Measurements from ENCODE around the gene ASIC3.

ASIC3 gene

DNA sequence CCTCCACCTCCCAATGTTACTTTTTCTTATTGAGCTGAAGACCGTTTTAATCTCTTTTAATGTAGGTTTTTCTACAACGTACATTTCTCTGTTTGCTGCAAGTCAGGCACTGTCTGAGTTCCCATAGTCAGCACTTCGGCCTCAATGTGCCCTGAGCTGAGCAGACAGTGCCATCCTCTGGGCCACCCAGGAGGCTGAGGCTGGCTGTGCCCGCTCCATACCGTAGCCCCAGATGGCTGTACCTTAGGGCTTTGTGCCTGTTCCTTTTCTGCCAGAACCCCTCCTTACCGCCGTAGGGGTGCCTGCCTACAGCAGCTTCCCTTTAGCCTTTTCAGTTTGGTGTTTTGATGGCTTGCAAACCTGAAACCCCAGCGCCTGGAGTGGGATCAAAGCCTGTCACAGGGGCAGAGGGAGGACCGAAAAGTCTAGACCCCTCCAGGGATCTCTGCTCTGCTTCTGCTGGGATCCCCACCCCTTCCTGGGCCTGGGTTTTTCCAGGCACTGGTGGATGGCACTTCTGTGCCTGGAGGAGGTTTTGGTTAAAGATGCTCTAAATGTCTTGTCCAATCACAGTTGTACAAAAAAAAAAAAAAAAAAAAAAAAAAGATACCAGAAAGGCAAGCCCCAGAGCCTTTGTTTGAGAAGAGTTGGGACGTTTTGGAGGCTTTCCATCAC lies 46.9 kb downstream of the ASIC3 start:
- TF ChIP-seq, protein P1, sequence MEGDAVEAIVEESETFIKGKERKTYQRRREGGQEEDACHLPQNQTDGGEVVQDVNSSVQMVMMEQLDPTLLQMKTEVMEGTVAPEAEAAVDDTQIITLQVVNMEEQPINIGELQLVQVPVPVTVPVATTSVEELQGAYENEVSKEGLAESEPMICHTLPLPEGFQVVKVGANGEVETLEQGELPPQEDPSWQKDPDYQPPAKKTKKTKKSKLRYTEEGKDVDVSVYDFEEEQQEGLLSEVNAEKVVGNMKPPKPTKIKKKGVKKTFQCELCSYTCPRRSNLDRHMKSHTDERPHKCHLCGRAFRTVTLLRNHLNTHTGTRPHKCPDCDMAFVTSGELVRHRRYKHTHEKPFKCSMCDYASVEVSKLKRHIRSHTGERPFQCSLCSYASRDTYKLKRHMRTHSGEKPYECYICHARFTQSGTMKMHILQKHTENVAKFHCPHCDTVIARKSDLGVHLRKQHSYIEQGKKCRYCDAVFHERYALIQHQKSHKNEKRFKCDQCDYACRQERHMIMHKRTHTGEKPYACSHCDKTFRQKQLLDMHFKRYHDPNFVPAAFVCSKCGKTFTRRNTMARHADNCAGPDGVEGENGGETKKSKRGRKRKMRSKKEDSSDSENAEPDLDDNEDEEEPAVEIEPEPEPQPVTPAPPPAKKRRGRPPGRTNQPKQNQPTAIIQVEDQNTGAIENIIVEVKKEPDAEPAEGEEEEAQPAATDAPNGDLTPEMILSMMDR (IDR thresholded peaks at IDR 0.05), result no peak
- DNase-seq (ENCODE audit: low spot score), result no peak
- H3K27ac ChIP-seq, result no peak overlapping the region
- no peak overlapping the region for H3K4me3 ChIP-seq

DNA sequence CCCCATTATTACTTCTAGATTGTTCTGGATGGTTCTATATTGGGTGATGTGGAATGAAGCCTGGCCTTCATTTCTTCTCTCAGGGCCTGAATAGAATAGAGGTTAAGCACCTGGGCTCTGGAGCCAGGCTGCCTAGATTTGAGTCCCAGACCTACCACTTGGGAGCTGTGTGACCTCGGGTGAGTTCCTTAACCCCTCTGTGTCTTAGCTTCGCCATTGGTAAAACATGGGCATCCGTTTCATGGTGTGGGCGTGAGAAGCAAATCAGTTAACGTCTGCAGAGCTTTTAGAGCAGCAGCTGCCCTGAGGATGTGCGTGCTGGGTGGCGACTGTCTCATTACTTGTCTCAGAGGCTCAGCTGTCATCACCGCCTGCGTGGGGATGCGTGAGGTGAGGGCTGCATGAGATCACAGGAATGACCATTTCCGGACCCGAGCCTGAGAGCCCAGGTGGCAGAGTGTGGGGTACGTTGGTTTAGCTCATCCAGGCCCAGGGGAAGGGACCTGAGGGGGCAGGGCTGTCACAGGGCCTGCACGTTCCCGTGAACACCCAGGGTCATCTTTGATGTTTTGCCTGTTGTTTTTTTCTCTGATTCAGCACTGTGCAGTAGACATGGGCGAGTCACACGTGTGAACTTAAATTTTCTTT lies 47.6 kb downstream of the ASIC3 start:
- H3K27ac ChIP-seq, result no peak overlapping the region
- TF ChIP-seq, protein P1 (IDR thresholded peaks at IDR 0.05), result no peak
- H3K4me3 ChIP-seq, result no peak overlapping the region
- no peak for DNase-seq (ENCODE audit: low spot score)

DNA sequence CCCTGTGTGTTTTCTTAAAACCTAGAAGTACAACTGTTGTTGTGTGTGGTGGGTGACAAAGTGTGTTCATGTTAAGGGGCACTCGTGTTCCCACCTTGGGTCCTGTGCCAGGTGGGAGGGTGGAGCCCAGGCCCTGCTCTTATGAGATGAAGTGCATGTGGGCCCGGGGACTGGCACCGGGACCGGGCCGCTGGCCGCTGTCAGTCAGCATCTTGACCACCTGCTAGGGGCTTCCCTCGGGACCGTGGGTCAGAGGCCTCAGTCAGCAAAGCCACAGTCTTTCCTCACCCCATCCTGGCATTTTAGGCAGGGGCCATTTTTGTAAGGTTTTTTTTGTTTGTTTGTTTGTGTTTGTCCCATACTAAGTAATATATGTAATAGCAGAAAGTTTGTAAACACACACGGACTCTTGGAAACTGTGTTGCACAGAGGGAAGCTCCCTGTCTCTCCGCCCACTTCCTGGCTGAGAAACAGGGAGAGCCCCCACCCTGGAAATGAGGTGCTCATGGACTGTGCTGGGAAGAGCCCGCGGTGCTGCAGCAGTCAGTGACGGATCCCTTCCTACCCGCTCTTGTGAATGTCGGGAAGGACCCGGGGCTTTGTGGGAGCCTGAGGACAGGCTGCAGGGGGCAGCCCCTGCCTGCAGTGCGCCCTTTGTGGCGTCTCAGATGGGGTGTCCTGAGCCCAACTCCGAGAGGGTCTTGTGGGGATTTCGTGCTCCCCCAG lies 51.3 kb downstream of the ASIC3 start:
- H3K27ac ChIP-seq, result no peak overlapping the region
- TF ChIP-seq, protein P1 (IDR thresholded peaks at IDR 0.05), result no peak

DNA sequence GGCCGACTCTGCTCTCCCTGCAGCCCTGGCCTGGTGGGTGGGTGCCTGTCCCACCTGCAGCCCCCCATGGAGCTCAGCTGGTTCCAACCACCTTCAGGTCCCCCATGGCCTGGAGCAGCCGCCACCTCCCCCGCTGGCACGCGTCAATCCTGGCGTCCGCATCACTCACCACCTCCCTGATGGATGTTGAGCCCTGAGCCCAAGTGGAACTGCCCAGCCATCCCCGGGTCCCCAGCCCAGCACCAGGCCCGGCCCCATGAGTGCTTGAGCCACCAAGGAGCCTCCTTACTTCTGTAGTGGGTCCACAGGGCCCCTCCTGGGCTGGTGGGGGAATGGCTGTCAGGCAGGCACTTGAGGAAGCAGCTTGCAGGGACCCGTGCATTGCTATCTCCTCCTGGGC lies 52.6 kb downstream of the ASIC3 start:
- no peak overlapping the region for H3K27ac ChIP-seq
- no peak for DNase-seq (ENCODE audit: low spot score)
- H3K4me3 ChIP-seq, result no peak overlapping the region
- TF ChIP-seq, protein P1 (IDR thresholded peaks at IDR 0.05), result no peak

More for the DNA sequence above, 51.3 kb downstream of the ASIC3 start:
- no peak for DNase-seq (ENCODE audit: low spot score)
- no peak overlapping the region for H3K4me3 ChIP-seq

DNA sequence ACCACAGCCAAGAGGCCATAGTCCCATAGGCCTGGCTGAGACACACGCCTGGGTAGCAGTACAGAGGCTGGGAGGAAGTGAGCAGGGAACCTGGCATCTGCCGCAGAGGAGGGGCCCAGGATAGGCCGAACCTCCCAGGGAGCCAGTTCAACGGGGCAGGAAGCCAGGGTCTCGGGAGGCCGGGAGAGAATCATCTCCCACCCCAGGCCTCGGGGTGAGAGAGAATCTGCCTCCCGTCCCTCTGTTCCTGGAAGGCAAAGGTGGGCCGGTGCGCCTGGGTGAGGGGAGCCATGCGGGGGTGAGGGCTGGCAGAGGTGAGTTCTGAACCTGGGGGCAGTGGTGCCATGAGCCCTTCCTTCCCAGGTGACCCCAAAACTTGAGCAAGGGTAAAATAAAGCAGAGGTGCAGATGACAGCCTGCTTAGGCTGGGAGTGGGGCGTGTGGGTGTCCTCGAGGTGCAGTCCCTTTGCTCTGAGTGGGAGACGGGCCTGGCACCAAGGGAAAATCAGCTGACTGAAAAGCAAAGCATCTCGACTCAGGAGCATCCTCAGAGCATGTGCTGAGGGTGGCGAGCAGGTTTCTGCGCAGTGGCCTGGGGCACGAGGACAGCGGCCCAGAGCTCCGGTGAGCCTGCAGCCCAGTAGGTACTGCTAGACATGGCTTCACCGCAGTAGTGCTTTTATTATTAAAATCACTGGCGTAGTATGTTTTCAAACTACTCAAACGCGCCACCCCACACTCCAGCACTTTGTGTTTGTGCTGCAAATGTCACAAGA lies 53.5 kb downstream of the ASIC3 start:
- no peak overlapping the region for H3K4me3 ChIP-seq
- no peak for DNase-seq (ENCODE audit: low spot score)
- TF ChIP-seq, protein P1 (IDR thresholded peaks at IDR 0.05), result no peak
- H3K27ac ChIP-seq, result no peak overlapping the region

All from coronary artery (tissue), 2 donors.